IPS-15b (cell line): ENCODE data around the gene PKP3.
"Not testable (repeated sequence)": the region's sequence is repeated elsewhere in the genome, so short reads cannot be mapped to it uniquely, and the experiment has no call there.

Source experiments
- H3K27me3 ChIP-seq: one replicate; pipeline ENCODE4 v1.6.1; 2013; ENCODE audit warnings: low read length; ENCODE audit not compliant: control insufficient read depth, insufficient read depth
- H3K36me3 ChIP-seq: one replicate; pipeline ENCODE4 v1.6.1; 2013; ENCODE audit warnings: low read length; ENCODE audit not compliant: control insufficient read depth, insufficient read depth
- H3K4me1 ChIP-seq: one replicate; pipeline ENCODE4 v1.6.1; 2013; ENCODE audit warnings: mild to moderate bottlenecking, low read length; ENCODE audit not compliant: control insufficient read depth, insufficient read depth
- H3K4me3 ChIP-seq: one replicate; pipeline ENCODE4 v1.5.1; 2013; ENCODE audit warnings: low read depth, low read length
- H3K9ac ChIP-seq: one replicate; pipeline ENCODE4 v1.6.1; 2013; ENCODE audit warnings: low read depth, mild to moderate bottlenecking, low read length
- H3K9me3 ChIP-seq: one replicate; pipeline ENCODE4 v1.6.1; 2013; ENCODE audit warnings: mild to moderate bottlenecking, low read length; ENCODE audit not compliant: control insufficient read depth, insufficient read depth

The PKP3 gene

GRCh38 chr11:355581-356458 is 38.2 kb upstream of the PKP3 start:
- no peaks in the 10 kb centered on the region for H3K36me3 ChIP-seq
- H3K27me3 ChIP-seq: peaks cover 4% of the 10 kb centered on the region
- H3K4me1 ChIP-seq: no peaks in the 10 kb centered on the region
- H3K4me3 ChIP-seq: peak overlapping the region; percentile 40
- H3K9ac ChIP-seq: peak overlapping the region; percentile 73
- peaks cover 4% of the 10 kb centered on the region for H3K9me3 ChIP-seq

GRCh38 chr11:356610-357009 is 37.4 kb upstream of the PKP3 start:
- Histone ChIP-seq H3K36me3 (no peaks in the 10 kb centered on the region), H3K9ac (no peak overlapping the region), H3K4me1 (no peaks in the 10 kb centered on the region), H3K27me3 (peaks cover 7% of the 10 kb centered on the region), H3K9me3 (peaks cover 7% of the 10 kb centered on the region), H3K4me3 (no peak overlapping the region)

- peaks cover 7% of the 10 kb centered on the region for H3K9me3 ChIP-seq
- H3K36me3 ChIP-seq: no peaks in the 10 kb centered on the region
- H3K4me3 ChIP-seq: no peak overlapping the region
- no peak overlapping the region for H3K9ac ChIP-seq
- no peaks in the 10 kb centered on the region for H3K4me1 ChIP-seq
- H3K27me3 ChIP-seq: peaks cover 7% of the 10 kb centered on the region
These were observed 36.4 kb upstream of the PKP3 start for GRCh38 chr11:357582-357981.

GRCh38 chr11:358129-358800 is 35.7 kb upstream of the PKP3 start:
- Histone ChIP-seq H3K4me3 (no peak overlapping the region), H3K9me3 (peaks cover 7% of the 10 kb centered on the region), H3K4me1 (no peaks in the 10 kb centered on the region), H3K36me3 (no peaks in the 10 kb centered on the region), H3K27me3 (peaks cover 7% of the 10 kb centered on the region), H3K9ac (no peak overlapping the region)

- Histone ChIP-seq H3K36me3 (no peaks in the 10 kb centered on the region), H3K4me1 (no peaks in the 10 kb centered on the region), H3K9ac (no peak overlapping the region), H3K9me3 (peaks cover 7% of the 10 kb centered on the region), H3K27me3 (peaks cover 7% of the 10 kb centered on the region), H3K4me3 (no peak overlapping the region)
These were observed 34.8 kb upstream of the PKP3 start for GRCh38 chr11:359181-359714.

- peaks cover 7% of the 10 kb centered on the region for H3K9me3 ChIP-seq
- H3K4me3 ChIP-seq: no peak overlapping the region
- no peaks in the 10 kb centered on the region for H3K4me1 ChIP-seq
- no peak overlapping the region for H3K9ac ChIP-seq
- H3K27me3 ChIP-seq: peaks cover 7% of the 10 kb centered on the region
- H3K36me3 ChIP-seq: no peaks in the 10 kb centered on the region
These were observed 33.4 kb upstream of the PKP3 start for GRCh38 chr11:360326-361280.

GRCh38 chr11:362642-363442 is 31.2 kb upstream of the PKP3 start:
- Histone ChIP-seq H3K27me3 (peaks cover 11% of the 10 kb centered on the region), H3K4me3 (no peak overlapping the region), H3K4me1 (no peaks in the 10 kb centered on the region), H3K9ac (no peak overlapping the region), H3K36me3 (no peaks in the 10 kb centered on the region), H3K9me3 (peaks cover 7% of the 10 kb centered on the region)

GRCh38 chr11:363443-363805 is 30.6 kb upstream of the PKP3 start:
- H3K9ac ChIP-seq, H3K9me3 ChIP-seq, H3K4me1 ChIP-seq, H3K36me3 ChIP-seq, H3K4me3 ChIP-seq: not testable (repeated sequence)
- peaks cover 11% of the 10 kb centered on the region for H3K27me3 ChIP-seq

GRCh38 chr11:363948-364761 is 29.9 kb upstream of the PKP3 start:
- Histone ChIP-seq H3K9ac (peak overlapping the region; percentile 3), H3K27me3 (peaks cover 11% of the 10 kb centered on the region), H3K4me1 (no peaks in the 10 kb centered on the region), H3K9me3 (peaks cover 7% of the 10 kb centered on the region), H3K4me3 (no peak overlapping the region), H3K36me3 (no peaks in the 10 kb centered on the region)

GRCh38 chr11:364991-365725 is 28.9 kb upstream of the PKP3 start:
- Histone ChIP-seq H3K9ac (no peak overlapping the region), H3K9me3 (peaks cover 7% of the 10 kb centered on the region), H3K36me3 (no peaks in the 10 kb centered on the region), H3K4me1 (no peaks in the 10 kb centered on the region), H3K4me3 (no peak overlapping the region), H3K27me3 (peaks cover 9% of the 10 kb centered on the region)
